HEK293T (cell line): ENCODE measurements around the gene IL17RC.

ENCODE experiments used
- CTCF ChIA-PET: fragments of 350-600 bp; formaldehyde crosslinking; extraction: SDS; loops from one replicate; lab custom pipeline; 2021; ENCODE audit warnings: antibody characterized with exemption, inconsistent platforms; lab: Yijun Ruan, JAX
- POLR2A ChIA-PET: fragments of 350-600 bp; formaldehyde crosslinking; extraction: SDS; loops from one replicate; lab custom pipeline; 2020; ENCODE audit warnings: antibody characterized with exemption, inconsistent platforms; lab: Yijun Ruan, JAX
- DNase-seq: peaks from one replicate; pipeline ENCODE4 v3.0.0; 2012; ENCODE audit warnings: mixed read lengths; ENCODE audit errors: extremely low spot score
- ARNT ChIP-seq: fragments of 450-650 bp; IDR thresholded peaks from 2 replicates; pipeline ENCODE4 v1.6.1; 2017; ENCODE audit warnings: mild to moderate bottlenecking
- BHLHE40 ChIP-seq: fragments of 450-650 bp; IDR thresholded peaks from 2 replicates; pipeline ENCODE4 v1.6.1; 2016; ENCODE audit warnings: mild to moderate bottlenecking, moderate library complexity, borderline replicate concordance
- CTBP1 ChIP-seq: fragments of 450-650 bp; IDR thresholded peaks from 2 replicates; pipeline ENCODE4 v1.6.1; 2016; ENCODE audit warnings: borderline replicate concordance
- ELF4 ChIP-seq: fragments of 450-650 bp; IDR thresholded peaks from 2 replicates; pipeline ENCODE4 v1.6.1; 2017; ENCODE audit warnings: antibody characterized with exemption
- FOXA1 ChIP-seq: fragments of 450-650 bp; IDR thresholded peaks from 2 replicates; pipeline ENCODE4 v1.6.1; 2016; ENCODE audit warnings: mild to moderate bottlenecking
- FOXK2 ChIP-seq: fragments of 450-650 bp; IDR thresholded peaks from 2 replicates; pipeline ENCODE4 v1.6.1; 2016; ENCODE audit warnings: mild to moderate bottlenecking
- FOXM1 ChIP-seq: fragments of 450-650 bp; IDR thresholded peaks from 2 replicates; pipeline ENCODE4 v1.6.1; 2017; ENCODE audit warnings: mild to moderate bottlenecking, borderline replicate concordance
- HDGF ChIP-seq: fragments of 450-650 bp; IDR thresholded peaks from 2 replicates; pipeline ENCODE4 v1.6.1; 2017; ENCODE audit warnings: antibody characterized with exemption, borderline replicate concordance
- L3MBTL2 ChIP-seq: fragments of 450-650 bp; conservative IDR thresholded peaks from 2 replicates; pipeline ENCODE4 v1.6.1; 2016; ENCODE audit warnings: mild to moderate bottlenecking
- LEF1 ChIP-seq: fragments of 450-650 bp; IDR thresholded peaks from 2 replicates; pipeline ENCODE4 v1.6.1; 2017; ENCODE audit warnings: mild to moderate bottlenecking, borderline replicate concordance
- NFRKB ChIP-seq: fragments of 450-650 bp; IDR thresholded peaks from 2 replicates; pipeline ENCODE4 v1.6.1; 2016; ENCODE audit warnings: mild to moderate bottlenecking, moderate library complexity
- PKNOX1 ChIP-seq: fragments of 450-650 bp; IDR thresholded peaks from 2 replicates; pipeline ENCODE4 v1.6.1; 2016
- SP1 ChIP-seq: fragments of 450-650 bp; IDR thresholded peaks from 2 replicates; pipeline ENCODE4 v1.6.1; 2017
- SUZ12 ChIP-seq: fragments of 450-650 bp; IDR thresholded peaks from 2 replicates; pipeline ENCODE4 v1.6.1; 2016; ENCODE audit warnings: mild to moderate bottlenecking
- TARDBP ChIP-seq: fragments of 450-650 bp; IDR thresholded peaks from 2 replicates; pipeline ENCODE4 v1.6.1; 2016
- ZNF384 ChIP-seq: fragments of 450-650 bp; IDR thresholded peaks from 2 replicates; pipeline ENCODE4 v1.6.1; 2016

The IL17RC gene

GRCh38 chr3:9912294-9912935, 4.5 kb upstream of the IL17RC start:
- CTCF ChIA-PET = no interaction called here
- no peak for TF ChIP-seq FOXK2
- TF ChIP-seq BHLHE40 = no peak
- TF ChIP-seq TARDBP = no peak
- no peak for TF ChIP-seq SP1
- TF ChIP-seq FOXA1 = no peak
- TF ChIP-seq NFRKB = no peak
- no peak for TF ChIP-seq LEF1
- TF ChIP-seq ELF4 = no peak
- no peak for TF ChIP-seq HDGF
- TF ChIP-seq SUZ12 = no peak
- no peak for TF ChIP-seq ZNF384
- TF ChIP-seq PKNOX1 = no peak
- TF ChIP-seq FOXM1 = no peak
- no peak for TF ChIP-seq ARNT
- no peak for TF ChIP-seq CTBP1
- no peak for TF ChIP-seq L3MBTL2

GRCh38 chr3:9913601-9914000, 3.3 kb upstream of the IL17RC start:
- no peak for TF ChIP-seq ZNF384
- no peak for TF ChIP-seq FOXA1
- no peak for TF ChIP-seq ELF4
- TF ChIP-seq PKNOX1 = no peak
- TF ChIP-seq LEF1 = no peak
- TF ChIP-seq CTBP1 = no peak
- TF ChIP-seq FOXK2 = no peak
- TF ChIP-seq SUZ12 = no peak
- TF ChIP-seq ARNT = no peak
- TF ChIP-seq L3MBTL2 = no peak
- ChIA-PET CTCF (interaction anchor here (0.8 kb wide), 1 partner anchor 11 kb away, joined by 3 read pairs; the partner anchor contains the start of gene IL17RE), POLR2A (interaction anchor here (1.1 to 1.7 kb wide), 2 partner anchors 19 to 24 kb away, joined by 6 to 8 read pairs; partner anchors contain the start of genes CRELD1 and JAGN1)
- DNase-seq = no peak

More at GRCh38 chr3:9912294-9912935, 4.5 kb upstream of the IL17RC start:
- no peak for DNase-seq
- POLR2A ChIA-PET = interaction anchor here (1.1 to 1.7 kb wide), 3 partner anchors 15 to 22 kb away, joined by 3 to 6 read pairs (median 5); partner anchors contain the start of gene JAGN1

GRCh38 chr3:9914011-9914410, 2.9 kb upstream of the IL17RC start:
- POLR2A ChIA-PET = interaction anchor here (1.1 to 1.7 kb wide), 2 partner anchors 19 to 24 kb away, joined by 6 to 8 read pairs; partner anchors contain the start of genes CRELD1 and JAGN1
- DNase-seq = no peak
- CTCF ChIA-PET = interaction anchor here (0.8 kb wide), 1 partner anchor 11 kb away, joined by 3 read pairs; the partner anchor contains the start of gene IL17RE
- TF ChIP-seq FOXK2 = no peak
- no peak for TF ChIP-seq FOXA1
- TF ChIP-seq BHLHE40 = no peak
- TF ChIP-seq SP1 = no peak

GRCh38 chr3:9914559-9915253, 2.2 kb upstream of the IL17RC start:
- no peak for DNase-seq
- POLR2A ChIA-PET = no interaction called here
- peak; percentile 78; the same call in 1 of the 2 replicates for TF ChIP-seq L3MBTL2
- no peak for TF ChIP-seq HDGF
- CTCF ChIA-PET = no interaction called here

GRCh38 chr3:9915254-9916141, 1.4 kb upstream of the IL17RC start:
- POLR2A ChIA-PET = interaction anchor here (0.8 to 1.5 kb wide), 3 partner anchors 11 to 31 kb away, joined by 3 to 6 read pairs (median 3); partner anchors contain the start of gene CRELD1
- TF ChIP-seq ZNF384 (no peak), SUZ12 (no peak), NFRKB (no peak), ELF4 (no peak), BHLHE40 (no peak), L3MBTL2 (peak; percentile 43), ARNT (0 out of 2 replicates have a peak, but pooled peaks have one; percentile 4), FOXM1 (no peak), HDGF (no peak), FOXA1 (no peak), SP1 (no peak), CTBP1 (no peak), LEF1 (no peak), PKNOX1 (no peak), TARDBP (no peak), FOXK2 (no peak)
- peak; percentile 42 for DNase-seq
- CTCF ChIA-PET = no interaction called here
